Naive B cell (primary cell): Measurements from ENCODE around the gene NRBF2. TPM values are rescaled to one million over a fixed set of nuclear protein-coding genes. Genes with fewer than 3 reads are reported as not detected.

Experiments used
- ATAC-seq, 2 donors: fragments of 150-1000 bp; cut with Tn5 transposase; 2 replicates each; pipeline ENCODE4 v1.10.0; 2021; ENCODE audit warnings: low read depth in 2 of 2, mild to moderate bottlenecking in 2 of 2, moderate library complexity in 2 of 2
- DNase-seq: peaks from one replicate; pipeline ENCODE4 v3.0.0; 2022
- H3K27ac Mint-ChIP-seq, 6 donors: one replicate each; pipeline ENCODE4 v1.8.0; 2020 to 2022; ENCODE audit warnings: mild to moderate bottlenecking in 6 of 6, mixed read lengths in 6 of 6, moderate library complexity in 5 of 6, inconsistent platforms in 2 of 6
- H3K27me3 Mint-ChIP-seq, 3 donors: one replicate each; pipeline ENCODE4 v1.8.0; 2021 to 2022; ENCODE audit warnings: mixed read lengths in 3 of 3, mild to moderate bottlenecking in 1 of 3
- H3K36me3 Mint-ChIP-seq, 2 donors: one replicate each; pipeline ENCODE4 v1.8.0; 2020 to 2022; ENCODE audit warnings: mixed read lengths in 2 of 2, inconsistent platforms in 1 of 2, mild to moderate bottlenecking in 1 of 2
- H3K4me1 Mint-ChIP-seq, 3 donors: one replicate each; pipeline ENCODE4 v1.8.0; 2020 to 2022; ENCODE audit warnings: mixed read lengths in 3 of 3, inconsistent platforms in 1 of 3, mild to moderate bottlenecking in 1 of 3, moderate library complexity in 1 of 3
- H3K4me3 Mint-ChIP-seq, 8 donors: one replicate each; pipeline ENCODE4 v1.8.0; 2020 to 2022; ENCODE audit warnings: mild to moderate bottlenecking in 8 of 8, mixed read lengths in 8 of 8, moderate library complexity in 8 of 8, inconsistent platforms in 2 of 8
- H3K9me3 Mint-ChIP-seq, 7 donors: one replicate each; pipeline ENCODE4 v1.8.0; 2020 to 2022; ENCODE audit warnings: mixed read lengths in 7 of 7, mild to moderate bottlenecking in 5 of 7, inconsistent platforms in 2 of 7, moderate library complexity in 1 of 7
- polyA plus RNA-seq, 6 donors: library from polyadenylated mRNA; unstranded; fragments of 300-500 nt; fragmentation: Illumina TruSeq; gene quantifications; one replicate each; pipeline ENCODE4 v1.2.3, GENCODE V29; 2021; ENCODE audit warnings: low read depth in 6 of 6

The NRBF2 gene
- polyA plus RNA-seq, 6 donors from 2014 or later: 18.9 to 38.1 (median 25.4) TPM

DNA sequence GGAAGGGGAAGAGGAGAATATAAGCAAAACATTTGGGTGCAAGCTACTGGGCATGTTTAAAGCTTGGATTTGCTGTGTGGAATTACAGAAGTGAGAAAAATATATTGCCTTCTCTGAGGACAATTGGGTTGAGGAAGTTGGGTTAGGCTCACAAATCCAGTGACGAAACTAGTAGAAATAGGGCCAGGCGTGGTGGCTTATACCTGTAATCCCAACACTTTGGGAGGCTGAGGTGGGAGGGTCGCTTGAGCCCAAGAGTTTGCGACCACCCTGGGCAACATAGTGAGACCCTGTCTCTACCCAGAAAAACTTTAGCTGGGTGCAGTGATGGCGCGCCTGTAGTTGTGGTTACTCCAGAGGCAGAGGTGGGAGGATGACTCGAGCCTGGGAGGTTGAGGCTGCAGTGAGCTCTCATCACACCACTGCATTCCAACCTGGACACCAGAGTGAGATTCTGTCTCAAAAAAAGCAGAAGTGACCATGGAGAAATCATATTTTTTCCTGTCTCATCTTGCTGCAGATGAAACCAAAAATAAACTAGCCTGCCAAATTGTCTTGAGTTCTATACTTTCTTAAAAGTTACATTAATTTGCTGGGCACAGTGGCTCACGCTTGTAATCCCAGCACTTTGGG is 22.4 kb downstream of the NRBF2 start:
- DNase-seq: no peak
- peak overlapping the region in 1 of 6 donors; percentile 62 for H3K27ac Mint-ChIP-seq
- H3K36me3 Mint-ChIP-seq: peaks cover 0 to 16% of the 10 kb centered on the region in 2 donors
- no peaks in the 10 kb centered on the region for H3K9me3 Mint-ChIP-seq
- no peaks in the 10 kb centered on the region for H3K27me3 Mint-ChIP-seq
- no peak overlapping the region for H3K4me3 Mint-ChIP-seq
- ATAC-seq: no peak
- peaks cover 9 to 12% (median 9%) of the 10 kb centered on the region in 3 donors for H3K4me1 Mint-ChIP-seq

DNA sequence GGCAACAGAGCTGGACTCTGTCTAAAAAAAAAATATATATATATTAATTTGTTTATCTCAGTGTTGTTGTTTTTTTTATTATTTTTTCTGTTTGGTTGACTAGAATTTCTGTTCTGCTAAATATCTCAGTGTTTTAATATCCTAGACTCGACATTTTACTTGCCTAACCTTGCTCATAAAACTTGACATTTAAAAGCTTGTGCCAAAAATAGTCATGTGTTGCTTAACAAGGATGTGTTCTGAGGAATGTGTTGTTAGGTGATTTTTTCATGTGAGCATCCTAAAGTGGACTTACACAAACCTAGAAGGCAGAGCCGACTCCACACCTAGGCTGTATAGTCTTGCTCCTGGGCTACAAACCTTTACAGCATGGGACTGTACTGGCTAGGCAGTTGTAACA is 23.1 kb downstream of the NRBF2 start:
- Mint-ChIP-seq H3K9me3 (no peaks in the 10 kb centered on the region), H3K27me3 (no peaks in the 10 kb centered on the region), H3K36me3 (peaks cover 0 to 12% of the 10 kb centered on the region in 2 donors), H3K4me3 (no peak overlapping the region), H3K27ac (peak overlapping the region in 1 of 6 donors; percentile 34), H3K4me1 (peaks cover 7 to 9% (median 9%) of the 10 kb centered on the region in 3 donors)
- no peak for ATAC-seq
- DNase-seq: no peak

DNA sequence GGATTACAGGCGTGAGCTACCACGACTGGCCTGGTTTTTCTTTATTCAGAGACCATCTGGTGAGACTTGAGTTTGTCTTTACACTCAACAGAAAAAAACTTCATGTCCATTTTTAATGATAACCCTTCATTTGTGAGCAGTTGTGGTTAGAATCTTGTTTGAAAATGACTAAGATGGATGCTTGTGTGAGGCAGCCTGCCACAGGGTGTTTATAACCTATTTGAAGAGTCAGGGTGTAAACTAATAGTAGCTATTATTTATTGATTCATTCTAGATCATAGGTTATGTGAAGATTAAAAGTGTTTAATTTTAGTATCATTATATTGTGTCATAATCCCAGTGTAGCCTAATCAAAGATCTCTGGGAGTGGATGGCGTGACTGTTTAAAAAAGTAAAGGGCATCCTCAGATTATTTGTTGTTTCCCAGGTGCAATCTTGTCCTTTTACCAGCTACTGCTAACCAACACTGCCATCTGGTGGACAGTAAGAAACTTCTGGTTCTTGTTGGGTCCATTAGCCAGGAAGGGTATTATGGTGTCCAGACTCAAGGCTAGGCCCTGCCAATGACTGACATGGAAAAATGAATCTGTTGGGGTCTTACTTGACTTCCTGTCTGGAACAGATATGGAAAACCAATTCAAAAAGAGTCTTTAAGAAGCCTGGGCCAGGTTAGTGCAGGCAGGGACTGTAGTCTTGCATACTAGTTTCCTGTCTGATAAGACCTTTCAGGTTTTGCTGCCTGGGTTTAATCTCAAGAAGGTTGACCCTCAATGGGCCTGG is 24.9 kb downstream of the NRBF2 start:
- no peaks in the 10 kb centered on the region for H3K9me3 Mint-ChIP-seq
- DNase-seq (peak; percentile 54), ATAC-seq (peak; percentile 70 to 72)
- H3K4me3 Mint-ChIP-seq: peak overlapping the region in 1 of 8 donors; percentile 34
- H3K4me1 Mint-ChIP-seq: peaks cover 9 to 12% (median 10%) of the 10 kb centered on the region in 3 donors
- peaks cover 0 to 16% of the 10 kb centered on the region in 2 donors for H3K36me3 Mint-ChIP-seq
- no peaks in the 10 kb centered on the region for H3K27me3 Mint-ChIP-seq
- H3K27ac Mint-ChIP-seq: peak overlapping the region in 2 of 6 donors; percentile 15 to 78

DNA sequence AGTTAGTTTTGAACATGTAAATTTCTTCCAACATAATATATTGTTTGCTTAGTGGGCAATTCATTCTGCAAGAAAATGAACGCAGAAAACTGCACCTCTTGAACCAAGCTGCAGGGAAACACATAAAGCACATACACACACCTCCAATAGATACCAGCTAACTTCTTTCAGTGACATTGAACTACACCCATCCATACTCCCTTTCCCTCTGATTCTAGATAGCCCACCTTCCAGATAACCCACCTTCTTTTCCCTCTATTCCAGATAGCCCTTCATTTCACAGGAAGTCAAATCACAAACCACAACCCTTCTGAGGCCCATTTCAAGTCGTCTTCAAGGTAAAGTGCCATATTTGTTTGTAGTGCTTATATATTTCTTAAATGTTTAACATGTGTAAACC is 28.5 kb downstream of the NRBF2 start:
- Mint-ChIP-seq H3K27ac (peak overlapping the region in 3 of 6 donors; percentile 3 to 60 (median 10)), H3K27me3 (no peaks in the 10 kb centered on the region), H3K9me3 (no peaks in the 10 kb centered on the region), H3K36me3 (peaks cover 0 to 5% of the 10 kb centered on the region in 2 donors), H3K4me1 (peaks cover 6 to 14% (median 12%) of the 10 kb centered on the region in 3 donors), H3K4me3 (no peak overlapping the region)
- DNase-seq (no peak), ATAC-seq (no peak)

DNA sequence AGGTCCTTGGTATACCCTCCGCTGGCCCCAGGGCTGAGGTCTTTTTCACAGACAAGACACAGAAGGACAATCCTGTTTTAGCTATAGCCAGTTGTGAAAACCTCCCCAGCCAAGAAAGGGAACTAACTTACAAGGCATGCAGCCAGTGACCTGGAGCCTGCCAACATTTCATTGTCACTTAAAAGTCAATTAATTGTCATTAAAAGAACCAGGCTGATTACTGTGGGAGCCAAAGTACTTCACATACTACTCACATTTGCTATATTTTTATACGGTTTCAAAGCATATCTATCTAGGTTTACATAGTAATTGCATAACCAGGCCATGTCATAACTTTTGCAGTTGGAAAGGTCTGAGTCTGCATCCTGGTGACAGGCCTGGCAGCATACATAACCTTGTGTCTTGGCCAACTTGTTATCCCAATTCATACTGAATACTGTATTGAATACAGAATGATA is 31.1 kb downstream of the NRBF2 start:
- H3K27ac Mint-ChIP-seq: peak overlapping the region in 4 of 6 donors; percentile 57 to 95 (median 66)
- ATAC-seq (no peak), DNase-seq (no peak)
- peaks cover 0 to 6% (median 5%) of the 10 kb centered on the region in 3 donors for H3K4me1 Mint-ChIP-seq
- peaks cover 8 to 16% of the 10 kb centered on the region in 2 donors for H3K36me3 Mint-ChIP-seq
- H3K9me3 Mint-ChIP-seq: no peaks in the 10 kb centered on the region
- H3K27me3 Mint-ChIP-seq: no peaks in the 10 kb centered on the region
- H3K4me3 Mint-ChIP-seq: no peak overlapping the region

DNA sequence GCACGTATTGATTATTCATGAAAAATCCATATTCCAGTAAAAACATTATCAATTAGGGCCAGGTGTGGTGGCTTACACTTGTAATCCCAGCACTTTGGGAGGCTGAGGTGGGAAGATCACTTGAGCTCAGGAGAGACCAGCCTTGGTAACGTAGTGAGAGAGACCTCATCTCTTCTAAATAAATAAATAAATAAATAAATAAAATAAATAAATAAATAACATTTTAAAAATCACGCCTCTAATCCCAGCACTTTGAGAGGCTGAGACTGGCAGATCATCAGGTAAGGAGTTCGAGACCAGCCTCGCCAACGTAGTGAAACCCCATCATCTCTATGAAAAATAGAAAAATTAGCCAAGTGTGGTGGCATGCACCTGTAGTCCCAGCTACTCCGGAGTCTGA is 32.1 kb downstream of the NRBF2 start:
- Mint-ChIP-seq H3K4me3 (no peak overlapping the region), H3K9me3 (no peaks in the 10 kb centered on the region), H3K4me1 (peaks cover 0 to 6% (median 5%) of the 10 kb centered on the region in 3 donors), H3K27ac (peak overlapping the region in 3 of 6 donors; percentile 43 to 75 (median 47)), H3K36me3 (peaks cover 13 to 19% of the 10 kb centered on the region in 2 donors), H3K27me3 (no peaks in the 10 kb centered on the region)
- ATAC-seq: no peak
- no peak for DNase-seq

DNA sequence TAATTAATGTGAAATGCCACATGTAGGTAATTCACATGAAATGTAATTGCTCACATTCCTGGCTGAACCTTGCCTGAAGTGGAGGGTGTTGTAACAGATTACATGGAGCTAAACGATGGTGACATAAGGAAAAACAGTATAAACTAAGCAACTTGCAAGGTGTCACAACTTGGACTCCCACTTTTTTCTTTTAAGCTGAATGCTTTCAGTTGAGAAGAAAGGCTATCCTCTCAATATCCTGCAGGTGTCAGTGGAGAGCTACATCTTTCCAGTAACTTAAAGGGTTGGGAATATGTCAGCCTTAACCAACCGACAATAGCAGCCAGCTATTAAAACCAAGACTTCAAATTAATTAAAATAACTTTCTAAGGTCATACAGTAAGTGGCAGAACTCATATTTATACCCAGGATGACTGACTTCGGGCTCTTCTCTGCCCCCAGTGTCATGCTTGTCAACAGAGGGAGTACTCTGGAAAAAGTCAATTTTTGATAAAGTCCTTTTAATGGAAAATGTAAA is 33.7 kb downstream of the NRBF2 start:
- H3K4me3 Mint-ChIP-seq: no peak overlapping the region
- no peaks in the 10 kb centered on the region for H3K9me3 Mint-ChIP-seq
- DNase-seq: peak; percentile 31
- H3K36me3 Mint-ChIP-seq: peaks cover 16 to 19% of the 10 kb centered on the region in 2 donors
- H3K27me3 Mint-ChIP-seq: no peaks in the 10 kb centered on the region
- peaks cover 0 to 5% (median 1%) of the 10 kb centered on the region in 3 donors for H3K4me1 Mint-ChIP-seq
- peak; percentile 72 to 80 for ATAC-seq
- peak overlapping the region in 2 of 6 donors; percentile 41 to 91 for H3K27ac Mint-ChIP-seq

DNA sequence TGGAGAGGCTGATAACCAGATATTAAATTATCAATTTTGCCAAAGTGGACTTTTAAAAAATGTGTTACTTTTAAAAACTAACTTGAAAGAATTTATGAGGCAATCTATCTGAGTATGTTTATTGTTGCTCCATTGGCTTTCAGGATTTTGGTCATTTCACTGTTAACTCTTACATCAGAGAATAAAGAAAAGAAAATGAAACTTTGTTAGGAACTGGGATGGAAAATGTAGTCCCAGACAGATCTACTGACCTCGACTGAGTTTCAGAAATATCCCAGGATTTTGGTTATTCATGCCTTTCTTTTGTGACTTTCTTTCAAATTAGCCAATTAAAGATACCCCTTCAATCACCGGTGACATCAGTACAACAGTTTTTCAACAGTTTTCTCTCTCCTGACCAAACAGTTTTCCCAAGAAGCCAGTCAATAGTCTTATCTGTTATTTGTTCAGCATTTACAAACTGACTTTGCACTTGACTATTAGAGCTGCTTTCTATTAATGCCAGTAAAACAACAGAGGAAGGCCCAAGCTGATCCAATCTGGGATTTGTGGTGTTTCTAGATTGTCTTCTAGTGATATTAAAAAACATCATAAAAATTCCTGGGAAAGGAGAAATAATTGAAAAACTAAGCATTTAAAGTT is 35.8 kb downstream of the NRBF2 start:
- DNase-seq (no peak), ATAC-seq (no peak)
- Mint-ChIP-seq H3K4me1 (peaks cover 15 to 18% (median 18%) of the 10 kb centered on the region in 3 donors), H3K27me3 (no peaks in the 10 kb centered on the region), H3K4me3 (no peak overlapping the region), H3K27ac (peak overlapping the region in 4 of 6 donors; percentile 30 to 80 (median 48)), H3K36me3 (peaks cover 23 to 24% of the 10 kb centered on the region in 2 donors), H3K9me3 (no peaks in the 10 kb centered on the region)

DNA sequence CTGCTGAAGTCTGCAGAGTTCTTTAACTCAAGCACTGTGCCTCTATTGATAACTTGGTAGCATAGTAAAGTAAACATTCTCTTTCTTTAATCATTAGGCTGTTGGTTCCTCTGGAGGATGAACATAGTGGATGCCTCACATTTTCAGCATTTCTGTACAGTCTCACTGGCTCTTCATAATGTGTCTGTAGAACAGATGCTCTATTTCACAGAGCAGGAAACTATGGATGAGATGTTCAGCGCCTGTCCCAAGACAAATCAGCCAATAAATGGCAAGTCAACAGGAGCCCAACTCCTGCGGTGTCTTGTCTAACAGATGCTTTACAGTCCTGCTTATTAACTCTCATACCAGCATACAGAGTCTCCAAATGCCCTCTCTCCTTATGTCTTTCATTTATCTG is 36.5 kb downstream of the NRBF2 start:
- Mint-ChIP-seq H3K9me3 (no peaks in the 10 kb centered on the region), H3K4me1 (peaks cover 22 to 25% (median 24%) of the 10 kb centered on the region in 3 donors), H3K27ac (peak overlapping the region in 3 of 6 donors; percentile 30 to 54 (median 32)), H3K27me3 (no peaks in the 10 kb centered on the region), H3K36me3 (peaks cover 23 to 24% of the 10 kb centered on the region in 2 donors), H3K4me3 (no peak overlapping the region)
- no peak for ATAC-seq
- DNase-seq: no peak

DNA sequence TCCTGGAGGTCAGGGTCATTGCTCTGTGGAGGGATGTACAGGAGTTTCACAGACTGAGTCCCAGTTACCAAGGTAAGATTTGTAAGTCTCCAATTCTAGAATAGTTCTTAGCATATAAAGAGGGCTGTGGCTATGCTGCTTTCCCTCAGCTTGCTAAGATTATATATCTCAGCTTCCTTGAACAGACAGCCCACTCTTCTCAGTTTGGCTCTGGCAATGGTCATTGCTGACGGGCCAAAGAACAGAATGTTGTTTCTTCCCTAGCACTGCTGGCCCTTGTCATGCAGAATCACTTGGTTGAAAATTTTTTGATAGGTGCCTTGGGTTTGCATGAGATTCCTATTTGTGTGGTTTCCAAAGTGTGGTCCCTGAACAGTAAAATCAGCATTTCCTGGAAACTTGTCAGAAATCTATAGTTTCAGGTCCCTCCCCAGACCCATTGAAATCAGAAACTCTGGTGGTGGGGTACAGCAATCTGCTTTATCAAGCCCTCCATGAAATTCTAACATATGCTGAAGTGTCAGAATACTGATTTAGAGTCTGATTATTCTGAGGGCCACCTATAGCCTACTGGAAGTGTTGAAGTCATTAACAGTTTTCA is 38.2 kb downstream of the NRBF2 start:
- H3K36me3 Mint-ChIP-seq: peaks cover 24 to 27% of the 10 kb centered on the region in 2 donors
- ATAC-seq (no peak), DNase-seq (no peak)
- H3K4me1 Mint-ChIP-seq: peaks cover 23 to 30% (median 24%) of the 10 kb centered on the region in 3 donors
- H3K4me3 Mint-ChIP-seq: no peak overlapping the region
- H3K27ac Mint-ChIP-seq: peak overlapping the region in 2 of 6 donors; percentile 29 to 49
- no peaks in the 10 kb centered on the region for H3K27me3 Mint-ChIP-seq
- no peaks in the 10 kb centered on the region for H3K9me3 Mint-ChIP-seq

DNA sequence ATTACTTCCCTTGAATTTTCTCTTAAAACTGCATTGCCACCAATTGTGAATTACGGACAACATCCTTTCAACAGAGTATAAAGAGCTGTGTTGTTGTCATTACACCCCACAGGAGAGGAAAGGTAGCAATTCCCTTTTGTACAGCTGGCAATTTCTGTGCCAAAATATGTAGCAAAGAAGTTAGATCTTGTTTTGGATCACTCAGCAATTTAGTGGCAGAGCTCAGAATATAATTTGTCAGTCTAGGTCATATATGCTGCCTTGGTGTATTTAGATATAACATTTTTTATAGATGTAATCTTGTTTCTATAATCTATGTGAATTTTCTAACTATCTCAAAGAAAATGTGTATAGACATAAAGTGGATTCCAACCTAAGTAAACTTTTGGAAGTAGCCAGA is 38.8 kb downstream of the NRBF2 start:
- Mint-ChIP-seq H3K4me3 (no peak overlapping the region), H3K9me3 (no peaks in the 10 kb centered on the region), H3K36me3 (peaks cover 24 to 27% of the 10 kb centered on the region in 2 donors), H3K27ac (peak overlapping the region in 2 of 6 donors; percentile 36 to 49), H3K4me1 (peaks cover 23 to 30% (median 24%) of the 10 kb centered on the region in 3 donors), H3K27me3 (no peaks in the 10 kb centered on the region)
- DNase-seq (no peak), ATAC-seq (no peak)

DNA sequence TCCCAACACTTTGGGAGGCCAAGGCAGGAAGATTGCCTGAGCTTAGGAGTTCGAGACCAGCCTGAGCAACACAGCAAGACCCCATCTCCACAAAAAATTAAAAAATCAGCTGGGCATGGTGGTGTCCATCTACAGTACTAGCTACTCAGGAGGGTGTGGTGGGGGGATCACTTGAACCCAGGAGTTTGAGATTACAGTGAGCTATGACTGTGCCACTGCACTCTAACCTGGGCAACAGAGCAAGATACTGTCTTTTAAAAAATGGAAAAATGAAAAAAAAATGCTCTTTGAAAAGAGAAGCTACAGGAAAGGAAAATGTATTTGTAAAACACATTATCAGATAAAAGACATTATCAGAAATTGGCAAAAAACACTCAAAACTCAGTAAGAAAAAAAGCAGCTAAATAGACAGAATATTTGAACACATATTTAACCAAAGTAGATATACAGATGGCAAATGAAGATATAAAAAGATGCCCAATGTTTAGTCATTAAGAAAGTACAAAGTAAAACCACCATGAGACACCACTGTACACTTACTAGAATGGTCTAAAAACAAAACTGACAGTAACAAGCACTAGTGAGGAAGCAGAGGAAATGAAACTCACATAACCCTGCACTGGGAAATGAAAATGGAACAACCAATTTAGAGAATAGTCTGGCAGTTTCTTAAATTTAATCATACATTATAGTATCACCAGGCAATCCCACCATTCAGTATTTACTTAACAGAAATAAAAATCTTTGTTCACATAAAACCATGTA is 40.5 kb downstream of the NRBF2 start:
- Mint-ChIP-seq H3K9me3 (no peaks in the 10 kb centered on the region), H3K27me3 (no peaks in the 10 kb centered on the region), H3K27ac (peak overlapping the region; percentile 46 to 88 (median 72)), H3K4me3 (peak overlapping the region in 7 of 8 donors; percentile 2 to 79 (median 45)), H3K4me1 (peaks cover 23 to 30% (median 24%) of the 10 kb centered on the region in 3 donors), H3K36me3 (peaks cover 22 to 29% of the 10 kb centered on the region in 2 donors)
- peak; percentile 53 for DNase-seq
- ATAC-seq: peak; percentile 97 to 98
